HepG2 (cell line): ENCODE data around the gene NUDT22. TPM values are rescaled to one million over a fixed set of nuclear protein-coding genes. Genes with fewer than 3 reads are reported as not detected.

Experiments
- E2F1 ChIP-seq: sonication (generic); formaldehyde crosslinking; IDR thresholded peaks from 2 replicates; pipeline ENCODE4 v1.5.0; 2020; ENCODE audit warnings: missing genetic modification reagents
- E2F5 ChIP-seq: sonication (generic); formaldehyde crosslinking; conservative IDR thresholded peaks from 2 replicates; pipeline ENCODE4 v1.4.0; 2020; ENCODE audit warnings: missing genetic modification reagents
- ELF3 ChIP-seq: IDR thresholded peaks from 2 replicates; pipeline ENCODE4 v1.6.1; 2016; ENCODE audit warnings: missing genetic modification reagents, missing compliant biosample characterization
- HINFP ChIP-seq: sonication (generic); formaldehyde crosslinking; IDR thresholded peaks from 2 replicates; pipeline ENCODE4 v1.4.0; 2020; ENCODE audit warnings: low read depth, mild to moderate bottlenecking, missing genetic modification reagents
- HNRNPH1 ChIP-seq: fragments of 200-400 bp; formaldehyde crosslinking; optimal IDR thresholded peaks from 2 replicates; pipeline ENCODE3; 2017; ENCODE audit warnings: mild to moderate bottlenecking, low read depth, low read length
- JUND ChIP-seq: sonication (generic); formaldehyde crosslinking; IDR thresholded peaks from 2 replicates; pipeline ENCODE4 v1.8.0; 2022; ENCODE audit warnings: mild to moderate bottlenecking, missing genetic modification reagents
- KLF9 ChIP-seq: IDR thresholded peaks from 2 replicates; pipeline ENCODE4 v1.6.1; 2016; ENCODE audit warnings: low read depth
- LCORL ChIP-seq, 2 experiments: fragments of 450-650 bp in 1 of 2; sonication (generic) in 1 of 2; formaldehyde crosslinking in 1 of 2; IDR thresholded peaks; 2 replicates each; pipeline versions ENCODE4 v1.5.0 to v1.6.1; 2017 to 2020; ENCODE audit warnings: antibody characterized with exemption in 1 of 2, missing genetic modification reagents in 1 of 2
- MTF2 ChIP-seq: sonication (generic); formaldehyde crosslinking; IDR thresholded peaks from 2 replicates; pipeline ENCODE4 v1.5.0; 2020; ENCODE audit warnings: missing genetic modification reagents, borderline replicate concordance
- PHF20 ChIP-seq: sonication (generic); formaldehyde crosslinking; IDR thresholded peaks from 2 replicates; pipeline ENCODE4 v1.5.0; 2020; ENCODE audit warnings: mild to moderate bottlenecking, missing genetic modification reagents
- THAP8 ChIP-seq: sonication (generic); formaldehyde crosslinking; IDR thresholded peaks from 2 replicates; pipeline ENCODE4 v1.5.1; 2020; ENCODE audit warnings: missing genetic modification reagents, mild to moderate bottlenecking, borderline replicate concordance
- ZNF280B ChIP-seq: sonication (generic); formaldehyde crosslinking; IDR thresholded peaks from 2 replicates; pipeline ENCODE4 v1.5.0; 2020; ENCODE audit warnings: missing genetic modification reagents, mild to moderate bottlenecking, borderline replicate concordance
- ZNF598 ChIP-seq: sonication (generic); formaldehyde crosslinking; IDR thresholded peaks from 2 replicates; pipeline ENCODE4 v1.5.1; 2020; ENCODE audit warnings: mild to moderate bottlenecking, missing genetic modification reagents, borderline replicate concordance
- ZNF720 ChIP-seq: sonication (generic); formaldehyde crosslinking; IDR thresholded peaks from 2 replicates; pipeline ENCODE4 v1.4.0; 2020; ENCODE audit warnings: missing genetic modification reagents
- ZNF773 ChIP-seq: sonication (generic); formaldehyde crosslinking; IDR thresholded peaks from 2 replicates; pipeline ENCODE4 v1.4.0; 2020; ENCODE audit warnings: missing genetic modification reagents, borderline replicate concordance
- ZNF816 ChIP-seq: sonication (generic); formaldehyde crosslinking; IDR thresholded peaks from 2 replicates; pipeline ENCODE4 v1.8.0; 2022; ENCODE audit warnings: missing genetic modification reagents, mild to moderate bottlenecking, borderline replicate concordance
- ZNF839 ChIP-seq: sonication (generic); formaldehyde crosslinking; IDR thresholded peaks from 2 replicates; pipeline ENCODE4 v1.4.0; 2020; ENCODE audit warnings: missing genetic modification reagents, mild to moderate bottlenecking, borderline replicate concordance
- ZSCAN29 ChIP-seq: sonication (generic); formaldehyde crosslinking; conservative IDR thresholded peaks from 2 replicates; pipeline ENCODE4 v1.4.0; 2020; ENCODE audit warnings: mild to moderate bottlenecking, missing genetic modification reagents
- polyA plus RNA-seq, 8 experiments: library from polyadenylated mRNA; depleted of rRNA in 3 of 8; stranded (reverse) in 7 of 8; unstranded in 1 of 8; fragments of >200 nt; fragmentation: Illumina TruSeq in 4 of 8; extraction: Trizol in 4 of 8; gene quantifications; 2 replicates each; pipeline versions ENCODE4 v1.2.1 to v1.2.3, GENCODE V29; 2011 to 2016; ENCODE audit warnings: low read depth in 4 of 8, missing spikeins in 1 of 8, mixed read lengths in 1 of 8; ENCODE audit not compliant: insufficient read depth in 1 of 8
- total RNA-seq, 5 experiments: library from RNA; depleted of rRNA; stranded (reverse); fragments of >200 nt; fragmentation: Illumina TruSeq; extraction: Trizol; gene quantifications; 2 replicates each; pipeline ENCODE4 v1.2.3, GENCODE V29; 2016; ENCODE audit warnings: low read depth in 1 of 5
- TF ChIP-seq, protein P1 (sequence below): sonication (generic); formaldehyde crosslinking; IDR thresholded peaks from 2 replicates; pipeline ENCODE4 v1.8.0; 2023; ENCODE audit warnings: mild to moderate bottlenecking, missing genetic modification reagents
- TF ChIP-seq, protein P2 (sequence below): sonication (generic); formaldehyde crosslinking; IDR thresholded peaks from 2 replicates; pipeline ENCODE4 v1.5.0; 2020; ENCODE audit warnings: missing genetic modification reagents

Gene NUDT22
- total and polyA plus RNA-seq, 2 of the 13 experiments (the other 11 are each of a cell fraction or from before 2014, with no cell fraction given), result 33.5 to 39.8 TPM

- no peak for TF ChIP-seq E2F1 (CRISPR knock-in tag)
- TF ChIP-seq, protein P1, sequence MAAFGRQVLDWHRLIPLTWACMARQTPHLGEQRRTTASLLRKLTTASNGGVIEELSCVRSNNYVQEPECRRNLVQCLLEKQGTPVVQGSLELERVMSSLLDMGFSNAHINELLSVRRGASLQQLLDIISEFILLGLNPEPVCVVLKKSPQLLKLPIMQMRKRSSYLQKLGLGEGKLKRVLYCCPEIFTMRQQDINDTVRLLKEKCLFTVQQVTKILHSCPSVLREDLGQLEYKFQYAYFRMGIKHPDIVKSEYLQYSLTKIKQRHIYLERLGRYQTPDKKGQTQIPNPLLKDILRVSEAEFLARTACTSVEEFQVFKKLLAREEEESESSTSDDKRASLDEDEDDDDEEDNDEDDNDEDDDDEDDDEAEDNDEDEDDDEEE (CRISPR knock-in tag), result no peak
- no peak for TF ChIP-seq ZNF773 (CRISPR knock-in tag)
- TF ChIP-seq LCORL (IDR thresholded peaks at IDR 0.05), result no peak
- TF ChIP-seq LCORL (CRISPR knock-in tag; IDR thresholded peaks at IDR 0.05), result 0 out of 2 replicates have a peak, but pooled peaks have one; percentile 44
- TF ChIP-seq, protein P2, sequence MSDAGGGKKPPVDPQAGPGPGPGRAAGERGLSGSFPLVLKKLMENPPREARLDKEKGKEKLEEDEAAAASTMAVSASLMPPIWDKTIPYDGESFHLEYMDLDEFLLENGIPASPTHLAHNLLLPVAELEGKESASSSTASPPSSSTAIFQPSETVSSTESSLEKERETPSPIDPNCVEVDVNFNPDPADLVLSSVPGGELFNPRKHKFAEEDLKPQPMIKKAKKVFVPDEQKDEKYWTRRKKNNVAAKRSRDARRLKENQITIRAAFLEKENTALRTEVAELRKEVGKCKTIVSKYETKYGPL (CRISPR knock-in tag), result no peak
- TF ChIP-seq PHF20 (CRISPR knock-in tag), result no peak
- TF ChIP-seq ZSCAN29 (CRISPR knock-in tag), result no peak
- TF ChIP-seq HNRNPH1, result no peak
- 0 out of 2 replicates have a peak, but pooled peaks have one; percentile 31 for TF ChIP-seq ZNF598 (CRISPR knock-in tag)
- peak; percentile 62; the same call in 1 of the 2 replicates for TF ChIP-seq THAP8 (CRISPR knock-in tag)
- TF ChIP-seq ZNF839, result no peak
- no peak for TF ChIP-seq ZNF816 (CRISPR knock-in tag)
- 0 out of 2 replicates have a peak, but pooled peaks have one; percentile 81 for TF ChIP-seq KLF9 (CRISPR knock-in tag)
- no peak; the same call in 1 of the 2 replicates for TF ChIP-seq E2F5 (CRISPR knock-in tag)
- 0 out of 2 replicates have a peak, but pooled peaks have one; percentile 41 for TF ChIP-seq HINFP
- no peak; the same call in 1 of the 2 replicates for TF ChIP-seq ELF3 (CRISPR knock-in tag)
- TF ChIP-seq ZNF280B (CRISPR knock-in tag), result no peak; the same call in 1 of the 2 replicates
- no peak for TF ChIP-seq JUND (CRISPR knock-in tag)
- TF ChIP-seq MTF2, result no peak
- no peak for TF ChIP-seq ZNF720 (CRISPR knock-in tag)
These were observed 21.0 kb downstream of the NUDT22 start, which contains the start of gene PPP1R14B (continued) for GRCh38 chr11:64246871-64247728.
